Endothelial cell of umbilical vein (primary cell): Measurements from ENCODE around the gene LRRC7. TPM values are rescaled to one million over a fixed set of nuclear protein-coding genes. Genes with fewer than 3 reads are reported as not detected.

Experiments used
- BruUV-seq: library from RNA; stranded (reverse); fragments of 400-500 nt; replicated peaks from 2 replicates; lab custom pipeline; 2021; lab: Mats Ljungman, UMichigan
- CTCF ChIA-PET: fragments of 300-600, 350-600 bp; sonication (Branson Sonifier 250); formaldehyde crosslinking; loops from one replicate; lab custom pipeline; 2021; ENCODE audit warnings: antibody characterized with exemption, inconsistent platforms; lab: Charles Lee
- POLR2A ChIA-PET: fragments of 300-600, 350-600 bp; sonication (Branson Sonifier 250); formaldehyde crosslinking; loops from one replicate; lab custom pipeline; 2021; ENCODE audit warnings: antibody characterized with exemption, inconsistent platforms; lab: Charles Lee
- DNase-seq: peaks from one replicate; pipeline ENCODE4 v3.0.0-alpha.2; 2011; ENCODE audit warnings: low read depth, low spot score
- FAIRE-seq: peaks from 2 replicates; lab custom pipeline; 2011; peaks lifted over from hg19 to GRCh38; lab: Jason Lieb, UNC
- H2AFZ ChIP-seq: 2 replicates; pipeline ENCODE4 v1.6.0; 2012; ENCODE audit warnings: low read depth, low read length, control low read depth, inconsistent platforms
- H3K27ac ChIP-seq: 2 replicates; pipeline ENCODE4 v1.5.1; 2011; ENCODE audit warnings: low read depth, mild to moderate bottlenecking, control low read depth, low read length, moderate library complexity; ENCODE audit not compliant: insufficient read depth
- H3K27me3 ChIP-seq, 2 experiments: 2 replicates each; pipeline versions ENCODE4 v1.6.0 to v1.6.1; 2011; ENCODE audit warnings: low read length in 2 of 2, mixed read lengths in 1 of 2; ENCODE audit not compliant: control insufficient read depth in 2 of 2, insufficient read depth in 2 of 2
- H3K36me3 ChIP-seq, 2 experiments: 2 replicates in 1 of 2; 3 replicates in 1 of 2; pipeline ENCODE4 v1.5.1; 2011; ENCODE audit warnings: low read length in 2 of 2, mild to moderate bottlenecking in 1 of 2, moderate library complexity in 1 of 2; ENCODE audit not compliant: control insufficient read depth in 2 of 2, insufficient read depth in 2 of 2; ENCODE audit errors: extremely low read depth in 1 of 2
- H3K4me1 ChIP-seq: 3 replicates; pipeline ENCODE4 v1.5.1; 2011; ENCODE audit warnings: mild to moderate bottlenecking, low read length; ENCODE audit not compliant: control insufficient read depth, insufficient read depth; ENCODE audit errors: extremely low read depth
- H3K4me2 ChIP-seq: 2 replicates; pipeline ENCODE4 v1.6.1; 2011; ENCODE audit warnings: low read length, control low read depth, mixed read lengths; ENCODE audit not compliant: insufficient read depth
- H3K4me3 ChIP-seq, 3 experiments: fragments of 200-600 bp in 1 of 3; sonication (generic), shearing (Covaris generic) in 1 of 3; replicated peaks in 1 of 3; 2 replicates each; pipeline ENCODE4 v1.5.1; 2011 to 2016; ENCODE audit warnings: control low read depth in 3 of 3, low read length in 3 of 3, mild to moderate bottlenecking in 2 of 3, inconsistent platforms in 1 of 3, low read depth in 1 of 3, moderate library complexity in 1 of 3; ENCODE audit not compliant: insufficient read depth in 1 of 3
- H3K79me2 ChIP-seq: 2 replicates; pipeline ENCODE4 v1.6.0; 2012; ENCODE audit warnings: low read length, inconsistent platforms; ENCODE audit not compliant: control insufficient read depth, insufficient read depth
- H3K9ac ChIP-seq: replicated peaks from 2 replicates; pipeline ENCODE3; 2011; ENCODE audit warnings: low read length, control low read depth; ENCODE audit not compliant: insufficient read depth; ENCODE audit errors: extremely low read depth
- H3K9me1 ChIP-seq: replicated peaks from 3 replicates; pipeline ENCODE4 v1.6.0; 2011; ENCODE audit warnings: mild to moderate bottlenecking, low read length; ENCODE audit not compliant: control insufficient read depth, insufficient read depth; ENCODE audit errors: extremely low read depth
- H3K9me3 ChIP-seq: replicated peaks from 2 replicates; pipeline ENCODE4 v1.5.1; 2012; ENCODE audit warnings: low read length, inconsistent platforms; ENCODE audit not compliant: control insufficient read depth, insufficient read depth
- H4K20me1 ChIP-seq: replicated peaks from 2 replicates; pipeline ENCODE3; 2011; ENCODE audit warnings: mild to moderate bottlenecking, low read length; ENCODE audit not compliant: control insufficient read depth, insufficient read depth; ENCODE audit errors: extremely low read depth
- CTCF ChIP-seq, 2 donors: IDR thresholded peaks; 1 replicate in 1 of 2; 2 replicates in 1 of 2; pipeline ENCODE4 v1.5.1; 2011; ENCODE audit warnings: low read length in 2 of 2, mild to moderate bottlenecking in 2 of 2, moderate library complexity in 2 of 2, control low read depth in 1 of 2, inconsistent platforms in 1 of 2, low read depth in 1 of 2; ENCODE audit not compliant: insufficient read depth in 1 of 2; ENCODE audit errors: extremely low read depth in 1 of 2
- EZH2 ChIP-seq: IDR thresholded peaks from 2 replicates; pipeline ENCODE4 v1.6.1; 2012; ENCODE audit warnings: borderline replicate concordance, low read depth, mild to moderate bottlenecking, moderate library complexity, low read length, inconsistent platforms; ENCODE audit not compliant: severe bottlenecking
- FOS ChIP-seq: IDR thresholded peaks from 2 replicates; pipeline ENCODE4 v1.6.1; 2011; ENCODE audit warnings: mild to moderate bottlenecking, low read length, moderate library complexity, borderline replicate concordance; ENCODE audit not compliant: insufficient read depth
- GATA2 ChIP-seq: IDR thresholded peaks from 2 replicates; pipeline ENCODE4 v1.7.0; 2011; ENCODE audit warnings: low read depth, mild to moderate bottlenecking, moderate library complexity, mixed read lengths, low read length; ENCODE audit not compliant: insufficient read length, insufficient read depth
- JUN ChIP-seq: IDR thresholded peaks from 2 replicates; pipeline ENCODE4 v1.6.1; 2011; ENCODE audit warnings: borderline replicate concordance, low read depth; ENCODE audit not compliant: insufficient read length, insufficient read depth
- MAX ChIP-seq: IDR thresholded peaks from 2 replicates; pipeline ENCODE4 v1.6.1; 2011; ENCODE audit not compliant: insufficient read depth, insufficient read length
- MYC ChIP-seq: IDR thresholded peaks from one replicate; pipeline ENCODE4 v1.6.1; 2011; ENCODE audit warnings: mild to moderate bottlenecking, low read depth, low read length
- POLR2A ChIP-seq: IDR thresholded peaks from 2 replicates; pipeline ENCODE4 v1.6.1; 2012; ENCODE audit warnings: low read depth, mild to moderate bottlenecking, control low read depth, low read length
- POLR2AphosphoS5 ChIP-seq: IDR thresholded peaks from 2 replicates; pipeline ENCODE4 v1.6.1; 2012; ENCODE audit warnings: low read depth, mild to moderate bottlenecking, control low read depth, low read length, moderate library complexity; ENCODE audit not compliant: insufficient read depth
- dilution Hi-C: fragments of 300-500 bp; cut with MboI; formaldehyde crosslinking; loops from one replicate; pipeline ENCODE4 v1.15.0; 2019; ENCODE audit warnings: low sequenced_read_pairs; ENCODE audit not compliant: extremely low pct_ligation_motif_present
- intact Hi-C: fragments of 100-400 bp; cut with micrococcal nuclease; formaldehyde crosslinking; loops from one replicate; pipeline ENCODE4 v1.10.0; 2022
- polyA plus RNA-seq, 4 experiments: library from polyadenylated mRNA; depleted of rRNA in 3 of 4; stranded (reverse) in 3 of 4; unstranded in 1 of 4; fragments of >200 nt; gene quantifications; 2 replicates each; pipeline versions ENCODE4 v1.2.1 to v1.2.3, GENCODE V29; 2011 to 2012; ENCODE audit warnings: missing spikeins in 1 of 4
- total RNA-seq: library from RNA; stranded (reverse); gene quantifications from 2 replicates; pipeline ENCODE4 v1.2.3, GENCODE V29; 2021

Gene LRRC7
- total and polyA plus RNA-seq, 2 donors (not counting 3 experiments of a cell fraction or from before 2014, with no cell fraction given) = 0.11 to 0.58 TPM

GRCh38 chr1:69648486-69648885, 80.8 kb downstream of the LRRC7 start:
- no TSS peak for BruUV-seq
- no peaks in the 10 kb centered on the region for H3K36me3 ChIP-seq
- H3K9ac ChIP-seq = no peak overlapping the region
- H3K4me2 ChIP-seq = no peak overlapping the region
- H3K9me1 ChIP-seq = no peaks in the 10 kb centered on the region
- no peak for FAIRE-seq
- H3K79me2 ChIP-seq = no peaks in the 10 kb centered on the region
- peak; percentile 35 for DNase-seq
- no peak for TF ChIP-seq FOS
- no peak for TF ChIP-seq GATA2
- no peak for TF ChIP-seq EZH2
- TF ChIP-seq POLR2A = no peak
- no peak for TF ChIP-seq MAX
- TF ChIP-seq MYC = no peak
- H3K9me3 ChIP-seq = no peaks in the 10 kb centered on the region
- dilution Hi-C loops = no loop called here
- intact Hi-C loops = no loop called here
- ChIA-PET CTCF (interaction anchor here (1.1 to 1.9 kb wide), 2 partner anchors 9 to 10 kb away, joined by 6 to 7 read pairs; no protein-coding TSS in a partner anchor), POLR2A (no interaction called here)
- no peaks in the 10 kb centered on the region for H3K4me1 ChIP-seq
- peak overlapping the region; percentile 10 for H2AFZ ChIP-seq
- H3K27me3 ChIP-seq = no peaks in the 10 kb centered on the region
- H3K4me3 ChIP-seq = no peak overlapping the region
- no peaks in the 10 kb centered on the region for H4K20me1 ChIP-seq
- H3K27ac ChIP-seq = no peak overlapping the region

- ChIA-PET CTCF (no interaction called here), POLR2A (no interaction called here)
- Histone ChIP-seq H3K9ac (no peak overlapping the region), H3K9me3 (no peaks in the 10 kb centered on the region), H3K4me3 (no peak overlapping the region), H3K36me3 (no peaks in the 10 kb centered on the region), H3K27me3 (no peaks in the 10 kb centered on the region), H2AFZ (no peak overlapping the region), H3K9me1 (no peaks in the 10 kb centered on the region), H3K27ac (no peak overlapping the region), H3K79me2 (no peaks in the 10 kb centered on the region), H3K4me1 (no peaks in the 10 kb centered on the region), H3K4me2 (no peak overlapping the region), H4K20me1 (no peaks in the 10 kb centered on the region)
- intact Hi-C loops = no loop called here
- FAIRE-seq (no peak), DNase-seq (no peak)
- dilution Hi-C loops = no loop called here
- TF ChIP-seq FOS = no peak
- no peak for TF ChIP-seq GATA2
- no peak for TF ChIP-seq MYC
- TF ChIP-seq POLR2A = no peak
- TF ChIP-seq JUN = no peak
- no peak for TF ChIP-seq POLR2AphosphoS5
- TF ChIP-seq CTCF (IDR thresholded peaks at IDR 0.05; ENCODE audit: extremely low read depth in 1 of 2, insufficient read depth in 1 of 2, low read depth in 1 of 2, low read length in 2 of 2) = no peak
- no peak for TF ChIP-seq EZH2
- no peak for TF ChIP-seq MAX
- no TSS peak for BruUV-seq
These were observed 81.8 kb downstream of the LRRC7 start for GRCh38 chr1:69649383-69649990.
